ENCODE data around the gene FAM186B. TPM values are rescaled to one million over a fixed set of nuclear protein-coding genes. Genes with fewer than 3 reads are reported as not detected.

The FAM186B gene
- total RNA-seq, 1 donor from 2014 or later, result 0.57 TPM

- no peak for TF ChIP-seq EZH2 (IDR thresholded peaks at IDR 0.05; ENCODE audit: insufficient read depth, low read length)
- TF ChIP-seq, protein P1, sequence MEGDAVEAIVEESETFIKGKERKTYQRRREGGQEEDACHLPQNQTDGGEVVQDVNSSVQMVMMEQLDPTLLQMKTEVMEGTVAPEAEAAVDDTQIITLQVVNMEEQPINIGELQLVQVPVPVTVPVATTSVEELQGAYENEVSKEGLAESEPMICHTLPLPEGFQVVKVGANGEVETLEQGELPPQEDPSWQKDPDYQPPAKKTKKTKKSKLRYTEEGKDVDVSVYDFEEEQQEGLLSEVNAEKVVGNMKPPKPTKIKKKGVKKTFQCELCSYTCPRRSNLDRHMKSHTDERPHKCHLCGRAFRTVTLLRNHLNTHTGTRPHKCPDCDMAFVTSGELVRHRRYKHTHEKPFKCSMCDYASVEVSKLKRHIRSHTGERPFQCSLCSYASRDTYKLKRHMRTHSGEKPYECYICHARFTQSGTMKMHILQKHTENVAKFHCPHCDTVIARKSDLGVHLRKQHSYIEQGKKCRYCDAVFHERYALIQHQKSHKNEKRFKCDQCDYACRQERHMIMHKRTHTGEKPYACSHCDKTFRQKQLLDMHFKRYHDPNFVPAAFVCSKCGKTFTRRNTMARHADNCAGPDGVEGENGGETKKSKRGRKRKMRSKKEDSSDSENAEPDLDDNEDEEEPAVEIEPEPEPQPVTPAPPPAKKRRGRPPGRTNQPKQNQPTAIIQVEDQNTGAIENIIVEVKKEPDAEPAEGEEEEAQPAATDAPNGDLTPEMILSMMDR (IDR thresholded peaks at IDR 0.05; ENCODE audit: insufficient read depth, low read depth, low read length), result no peak
- H3K4me2 ChIP-seq (ENCODE audit: low read length), result peak within 1 kb of the TSS; percentile 73
- peaks cover 5% of the 10 kb centered on the region for H3K4me1 Mint-ChIP-seq (ENCODE audit: low read depth, unreplicated experiment)
- no peak within 1 kb of the TSS for H3K27ac ChIP-seq (ENCODE audit: low read depth, low read length)
- H3K4me1 ChIP-seq (ENCODE audit: insufficient read depth, low read length), result peaks cover 13% of the 10 kb centered on the region
- H2AFZ ChIP-seq (ENCODE audit: low read depth, low read length), result no peak within 1 kb of the TSS
- peaks cover 2% of the 10 kb centered on the region for H3K36me3 Mint-ChIP-seq (ENCODE audit: low read depth, unreplicated experiment)
- DNase-seq (ENCODE audit: low read depth) (peak; percentile 30), FAIRE-seq (no peak)
- H3K79me2 ChIP-seq (ENCODE audit: insufficient read depth, low read length), result no peaks in the 10 kb centered on the region
- peaks cover 39% of the 10 kb centered on the region for H3K27me3 ChIP-seq (ENCODE audit: insufficient read depth, low read length)
- peak within 1 kb of the TSS; percentile 27 for H3K4me3 Mint-ChIP-seq (ENCODE audit: unreplicated experiment)
- peaks cover 61% of the 10 kb centered on the region for H3K27me3 Mint-ChIP-seq (ENCODE audit: low read depth, unreplicated experiment)
- no peak within 1 kb of the TSS for H3K27ac Mint-ChIP-seq (ENCODE audit: unreplicated experiment)
- no peaks in the 10 kb centered on the region for H3K9me3 Mint-ChIP-seq (ENCODE audit: unreplicated experiment)
- peaks cover 9% of the 10 kb centered on the region for H4K20me1 ChIP-seq (ENCODE audit: insufficient read depth, low read length)
- peak within 1 kb of the TSS; percentile 6 for H3K4me3 ChIP-seq (ENCODE audit: insufficient read depth, low read depth, low read length)
- H3K36me3 ChIP-seq (ENCODE audit: insufficient read depth, low read length), result no peaks in the 10 kb centered on the region
- H3K9me3 ChIP-seq (ENCODE audit: insufficient read depth, low read depth, low read length), result no peaks in the 10 kb centered on the region
- H3K9ac ChIP-seq (ENCODE audit: low read length), result no peak within 1 kb of the TSS
Observed at GRCh38 chr12:49538510-49539403, 66.7 kb downstream of the FAM186B start, which contains the start of gene KCNH3. Gene KCNH3, plus strand, starts transcription at chr12:49539030. Its CDS starts 387 bp downstream, at chr12:49539417.

GRCh38 chr12:49537752-49538509, 67.5 kb downstream of the FAM186B start:
- no peak overlapping the region for H3K27ac Mint-ChIP-seq (ENCODE audit: unreplicated experiment)
- peaks cover 53% of the 10 kb centered on the region for H3K27me3 Mint-ChIP-seq (ENCODE audit: low read depth, unreplicated experiment)
- H3K4me1 ChIP-seq (ENCODE audit: insufficient read depth, low read length), result peaks cover 13% of the 10 kb centered on the region
- peaks cover 2% of the 10 kb centered on the region for H3K36me3 Mint-ChIP-seq (ENCODE audit: low read depth, unreplicated experiment)
- peak overlapping the region; percentile 54 for H3K4me3 Mint-ChIP-seq (ENCODE audit: unreplicated experiment)
- H3K4me2 ChIP-seq (ENCODE audit: low read length), result peak overlapping the region; percentile 73
- DNase-seq (ENCODE audit: low read depth) (no peak), FAIRE-seq (no peak)
- H3K36me3 ChIP-seq (ENCODE audit: insufficient read depth, low read length), result no peaks in the 10 kb centered on the region
- no peak overlapping the region for H3K27ac ChIP-seq (ENCODE audit: low read depth, low read length)
- H3K4me3 ChIP-seq (ENCODE audit: insufficient read depth, low read depth, low read length), result peak overlapping the region; percentile 6
- peaks cover 35% of the 10 kb centered on the region for H3K27me3 ChIP-seq (ENCODE audit: insufficient read depth, low read length)
- peaks cover 5% of the 10 kb centered on the region for H3K4me1 Mint-ChIP-seq (ENCODE audit: low read depth, unreplicated experiment)
- peaks cover 9% of the 10 kb centered on the region for H4K20me1 ChIP-seq (ENCODE audit: insufficient read depth, low read length)
- H3K9ac ChIP-seq (ENCODE audit: low read length), result no peak overlapping the region
- H3K9me3 ChIP-seq (ENCODE audit: insufficient read depth, low read depth, low read length), result no peaks in the 10 kb centered on the region
- no peaks in the 10 kb centered on the region for H3K79me2 ChIP-seq (ENCODE audit: insufficient read depth, low read length)
- peak; percentile 88 for TF ChIP-seq EZH2 (IDR thresholded peaks at IDR 0.05; ENCODE audit: insufficient read depth, low read length)
- TF ChIP-seq, protein P1 (IDR thresholded peaks at IDR 0.05; ENCODE audit: insufficient read depth, low read depth, low read length), result no peak
- H2AFZ ChIP-seq (ENCODE audit: low read depth, low read length), result no peak overlapping the region
- no peaks in the 10 kb centered on the region for H3K9me3 Mint-ChIP-seq (ENCODE audit: unreplicated experiment)

Other genes with a start within 250 kb of the FAM186B start
- 44.0 and 46.3 TPM in 2 replicates for gene SPATS2, start 238.2 kb downstream of the FAM186B start, total RNA-seq
- 0.14 TPM in 1 of 2 replicates, not detected in the other for gene KCNH3, start 66.6 kb downstream of the FAM186B start, total RNA-seq
- 41.3 and 45.2 TPM in 2 replicates for gene MCRS1, start 37.5 kb downstream of the FAM186B start, total RNA-seq
- gene PRPF40B, start 17.9 kb upstream of the FAM186B start, total RNA-seq, result 8.9 and 10.1 TPM in 2 replicates
- gene FMNL3, start 101.8 kb upstream of the FAM186B start, total RNA-seq, result 58.4 and 62.9 TPM in 2 replicates
- gene TMBIM6, start 135.9 kb upstream of the FAM186B start, total RNA-seq, result 434 and 452 TPM in 2 replicates
- 59.5 and 60.4 TPM in 2 replicates for gene NCKAP5L, start 222.8 kb upstream of the FAM186B start, total RNA-seq
- 3.1 and 3.7 TPM in 2 replicates for gene BCDIN3D, start 237.5 kb upstream of the FAM186B start, total RNA-seq